ENCODE measurements around the gene POLDIP2.

- TF ChIP-seq CTCF (IDR thresholded peaks at IDR 0.05; ENCODE audit: borderline replicate concordance, extremely low read depth, low read length, poor library complexity, severe bottlenecking) (no peak), EZH2 (IDR thresholded peaks at IDR 0.05; ENCODE audit: borderline replicate concordance, low read depth, low read length, severe bottlenecking) (no peak)
Measured at GRCh38 chr17:28402224-28402630, 44.9 kb upstream of the POLDIP2 start.
